HL-60 (cell line): ENCODE results near the gene NRL.

Source experiments
- POLR2AphosphoS5 ChIP-seq: IDR thresholded peaks from 2 replicates; pipeline ENCODE4 v1.6.1; 2012; ENCODE audit warnings: low read depth
- TF ChIP-seq, protein P1 (sequence below): IDR thresholded peaks from one replicate; pipeline ENCODE4 v1.5.1; 2011; ENCODE audit warnings: low read length, control low read depth, inconsistent platforms; ENCODE audit not compliant: insufficient read depth

DNA sequence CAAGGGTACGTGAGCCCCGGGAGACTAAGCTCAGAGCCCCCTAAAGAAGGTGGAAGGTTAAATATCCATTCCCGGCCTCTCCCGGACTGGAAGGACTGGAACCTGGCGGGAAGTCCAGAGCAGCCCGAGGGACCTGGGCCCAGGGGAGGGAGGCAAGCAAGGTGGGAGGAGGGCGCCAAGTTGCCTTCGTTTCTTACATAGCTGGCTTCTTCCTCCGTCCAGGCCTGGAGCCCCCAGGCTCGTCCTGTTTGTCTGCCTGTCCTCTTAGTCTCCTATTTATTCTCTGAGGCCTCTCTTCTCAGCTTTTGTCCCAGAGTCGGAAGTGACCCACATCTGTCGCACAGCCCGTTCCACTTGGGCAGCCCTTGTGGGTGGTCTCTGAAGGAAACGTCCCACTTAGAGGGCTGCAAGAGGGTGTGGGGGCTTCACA is 19.9 kb downstream of the NRL start:
- TF ChIP-seq, protein P1, sequence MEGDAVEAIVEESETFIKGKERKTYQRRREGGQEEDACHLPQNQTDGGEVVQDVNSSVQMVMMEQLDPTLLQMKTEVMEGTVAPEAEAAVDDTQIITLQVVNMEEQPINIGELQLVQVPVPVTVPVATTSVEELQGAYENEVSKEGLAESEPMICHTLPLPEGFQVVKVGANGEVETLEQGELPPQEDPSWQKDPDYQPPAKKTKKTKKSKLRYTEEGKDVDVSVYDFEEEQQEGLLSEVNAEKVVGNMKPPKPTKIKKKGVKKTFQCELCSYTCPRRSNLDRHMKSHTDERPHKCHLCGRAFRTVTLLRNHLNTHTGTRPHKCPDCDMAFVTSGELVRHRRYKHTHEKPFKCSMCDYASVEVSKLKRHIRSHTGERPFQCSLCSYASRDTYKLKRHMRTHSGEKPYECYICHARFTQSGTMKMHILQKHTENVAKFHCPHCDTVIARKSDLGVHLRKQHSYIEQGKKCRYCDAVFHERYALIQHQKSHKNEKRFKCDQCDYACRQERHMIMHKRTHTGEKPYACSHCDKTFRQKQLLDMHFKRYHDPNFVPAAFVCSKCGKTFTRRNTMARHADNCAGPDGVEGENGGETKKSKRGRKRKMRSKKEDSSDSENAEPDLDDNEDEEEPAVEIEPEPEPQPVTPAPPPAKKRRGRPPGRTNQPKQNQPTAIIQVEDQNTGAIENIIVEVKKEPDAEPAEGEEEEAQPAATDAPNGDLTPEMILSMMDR = no peak
- no peak for TF ChIP-seq POLR2AphosphoS5
